Gastrocnemius medialis (tissue), 4 donors: ENCODE data around the gene MEMO1.

ENCODE experiments used
- CTCF ChIP-seq, 5 experiments: fragments of 450-650 bp in 3 of 5; fragments of 200-600 bp in 2 of 5; sonication (generic) in 2 of 5; IDR thresholded peaks in 4 of 5; conservative IDR thresholded peaks in 1 of 5; 1 replicate in 4 of 5; 2 replicates in 1 of 5; pipeline ENCODE4 v1.5.1; 2016 to 2019; ENCODE audit warnings: antibody characterized with exemption in 5 of 5, mild to moderate bottlenecking in 3 of 5, moderate library complexity in 3 of 5
- POLR2A ChIP-seq, 2 donors: fragments of 450-650 bp; IDR thresholded peaks; one replicate each; pipeline ENCODE4 v1.6.1; 2017; ENCODE audit warnings: antibody characterized with exemption in 2 of 2, mild to moderate bottlenecking in 2 of 2, moderate library complexity in 2 of 2

GRCh38 chr2:31987454-31988220 lies 23.2 kb downstream of the MEMO1 start:
- TF ChIP-seq CTCF (IDR thresholded peaks at IDR 0.05 in 4 of 5, conservative IDR thresholded peaks at IDR 0.05 in 1 of 5), result no peak
- no peak for TF ChIP-seq POLR2A (IDR thresholded peaks at IDR 0.05)
